Measurements from ENCODE around the gene ADAMTSL3. TPM values are rescaled to one million over a fixed set of nuclear protein-coding genes. Genes with fewer than 3 reads are reported as not detected.

Gene ADAMTSL3
- total and polyA plus RNA-seq, 2 donors (not counting 1 experiment from before 2014, with no cell fraction given) = 0.14 to 0.17 TPM

DNA sequence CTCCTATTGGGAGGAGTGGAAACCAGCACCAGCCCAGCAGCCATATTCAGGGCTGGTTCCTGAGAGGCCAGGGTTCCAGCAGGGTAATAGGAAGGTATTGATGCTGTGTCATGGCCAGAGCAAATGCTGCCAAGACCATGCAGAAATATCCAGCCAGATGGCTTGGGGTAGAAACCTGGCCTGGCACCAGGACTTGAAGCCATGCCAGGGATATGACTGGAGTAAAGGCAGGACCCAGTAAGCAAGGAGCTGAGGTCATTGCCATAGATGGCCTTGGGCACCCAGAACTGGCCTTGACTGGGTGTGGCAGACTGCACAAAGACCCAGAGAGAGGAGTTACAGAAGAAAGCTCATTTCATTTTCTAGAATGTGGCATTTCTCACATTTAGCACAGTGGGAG lies 324.1 kb downstream of the ADAMTSL3 start:
- Histone ChIP-seq H3K36me3 (ENCODE audit: control insufficient read depth, insufficient read depth, low read length) (no peaks in the 10 kb centered on the region), H4K20me1 (ENCODE audit: control insufficient read depth, extremely low read depth, insufficient read depth, low read length) (no peaks in the 10 kb centered on the region), H3K4me3 (replicated peaks in 1 of 4; ENCODE audit: control extremely low read depth in 1 of 4, insufficient read depth in 1 of 4, low read depth in 3 of 4, low read length in 4 of 4) (no peak overlapping the region), H3K9ac (ENCODE audit: insufficient read depth, low read length) (no peak overlapping the region), H3K4me2 (ENCODE audit: extremely low read depth, insufficient read depth, low read length) (no peak overlapping the region), H2AFZ (ENCODE audit: low read length) (no peak overlapping the region), H3K4me1 (ENCODE audit: control insufficient read depth, extremely low read depth, insufficient read depth, low read length) (no peaks in the 10 kb centered on the region), H3K27me3 (ENCODE audit: control insufficient read depth, insufficient read depth, low read length) (no peaks in the 10 kb centered on the region), H3K9me3 (ENCODE audit: control insufficient read depth, insufficient read depth, low read depth, low read length) (no peaks in the 10 kb centered on the region), H3K27ac (ENCODE audit: insufficient read depth, low read length) (no peak overlapping the region), H3K79me2 (ENCODE audit: control insufficient read depth, insufficient read depth, low read length) (no peaks in the 10 kb centered on the region)
- DNase-seq (ENCODE audit: low read depth in 2 of 2) = no peak
- no peak for TF ChIP-seq EZH2 (IDR thresholded peaks at IDR 0.05; ENCODE audit: low read length, missing control alignments)
- TF ChIP-seq, protein P1, sequence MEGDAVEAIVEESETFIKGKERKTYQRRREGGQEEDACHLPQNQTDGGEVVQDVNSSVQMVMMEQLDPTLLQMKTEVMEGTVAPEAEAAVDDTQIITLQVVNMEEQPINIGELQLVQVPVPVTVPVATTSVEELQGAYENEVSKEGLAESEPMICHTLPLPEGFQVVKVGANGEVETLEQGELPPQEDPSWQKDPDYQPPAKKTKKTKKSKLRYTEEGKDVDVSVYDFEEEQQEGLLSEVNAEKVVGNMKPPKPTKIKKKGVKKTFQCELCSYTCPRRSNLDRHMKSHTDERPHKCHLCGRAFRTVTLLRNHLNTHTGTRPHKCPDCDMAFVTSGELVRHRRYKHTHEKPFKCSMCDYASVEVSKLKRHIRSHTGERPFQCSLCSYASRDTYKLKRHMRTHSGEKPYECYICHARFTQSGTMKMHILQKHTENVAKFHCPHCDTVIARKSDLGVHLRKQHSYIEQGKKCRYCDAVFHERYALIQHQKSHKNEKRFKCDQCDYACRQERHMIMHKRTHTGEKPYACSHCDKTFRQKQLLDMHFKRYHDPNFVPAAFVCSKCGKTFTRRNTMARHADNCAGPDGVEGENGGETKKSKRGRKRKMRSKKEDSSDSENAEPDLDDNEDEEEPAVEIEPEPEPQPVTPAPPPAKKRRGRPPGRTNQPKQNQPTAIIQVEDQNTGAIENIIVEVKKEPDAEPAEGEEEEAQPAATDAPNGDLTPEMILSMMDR (conservative IDR thresholded peaks at IDR 0.05 in 1 of 2, IDR thresholded peaks at IDR 0.05 in 1 of 2; ENCODE audit: low read depth in 1 of 2, low read length in 2 of 2) = no peak

DNA sequence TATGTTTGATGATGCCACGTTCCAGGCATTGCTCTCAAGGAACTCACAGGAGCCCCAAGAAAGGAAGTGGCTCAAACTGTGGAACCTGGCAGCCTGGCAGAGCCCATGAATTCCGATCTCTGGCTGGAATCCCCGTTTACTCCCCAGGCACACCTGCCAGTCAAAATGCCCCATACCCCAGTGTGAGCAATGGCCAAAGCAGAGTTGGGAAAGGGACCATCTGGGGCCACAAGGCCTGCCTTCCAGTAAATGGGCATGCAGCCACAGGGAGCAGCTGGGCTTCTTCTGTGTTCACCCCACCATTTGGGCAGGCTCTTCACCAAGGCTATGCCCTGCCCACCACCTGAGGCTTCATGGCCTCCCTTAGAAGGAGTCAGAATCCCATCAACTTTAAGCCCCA lies 324.7 kb downstream of the ADAMTSL3 start:
- Histone ChIP-seq H3K27me3 (ENCODE audit: control insufficient read depth, insufficient read depth, low read length) (no peaks in the 10 kb centered on the region), H3K4me3 (replicated peaks in 1 of 4; ENCODE audit: control extremely low read depth in 1 of 4, insufficient read depth in 1 of 4, low read depth in 3 of 4, low read length in 4 of 4) (no peak overlapping the region), H3K9ac (ENCODE audit: insufficient read depth, low read length) (no peak overlapping the region), H3K4me2 (ENCODE audit: extremely low read depth, insufficient read depth, low read length) (no peak overlapping the region), H3K9me3 (ENCODE audit: control insufficient read depth, insufficient read depth, low read depth, low read length) (no peaks in the 10 kb centered on the region), H3K36me3 (ENCODE audit: control insufficient read depth, insufficient read depth, low read length) (no peaks in the 10 kb centered on the region), H3K27ac (ENCODE audit: insufficient read depth, low read length) (no peak overlapping the region), H4K20me1 (ENCODE audit: control insufficient read depth, extremely low read depth, insufficient read depth, low read length) (no peaks in the 10 kb centered on the region), H3K79me2 (ENCODE audit: control insufficient read depth, insufficient read depth, low read length) (no peaks in the 10 kb centered on the region), H3K4me1 (ENCODE audit: control insufficient read depth, extremely low read depth, insufficient read depth, low read length) (no peaks in the 10 kb centered on the region), H2AFZ (ENCODE audit: low read length) (no peak overlapping the region)
- DNase-seq (ENCODE audit: low read depth in 2 of 2) = no peak
- TF ChIP-seq, protein P1 (conservative IDR thresholded peaks at IDR 0.05 in 1 of 2, IDR thresholded peaks at IDR 0.05 in 1 of 2; ENCODE audit: low read depth in 1 of 2, low read length in 2 of 2) = no peak
- TF ChIP-seq EZH2 (IDR thresholded peaks at IDR 0.05; ENCODE audit: low read length, missing control alignments) = no peak

DNA sequence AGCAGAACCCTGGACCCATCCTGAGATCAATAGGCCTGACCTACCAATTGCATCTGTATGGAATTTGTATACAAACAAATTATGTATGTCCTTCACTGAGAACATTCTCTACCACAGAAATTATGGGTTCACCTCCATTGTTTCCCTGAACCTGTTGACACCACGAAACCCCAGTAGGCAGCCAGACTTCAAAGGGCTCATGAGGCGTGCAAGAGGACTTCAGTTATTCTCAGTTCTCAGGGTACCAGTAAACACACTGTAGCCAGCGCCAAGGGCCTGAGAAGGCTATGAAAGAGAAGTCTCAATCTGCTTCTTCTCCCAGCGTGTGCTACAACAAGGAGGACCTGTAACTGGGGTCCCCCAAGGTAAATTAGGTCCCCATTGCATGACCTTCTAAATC lies 326.7 kb downstream of the ADAMTSL3 start:
- DNase-seq (ENCODE audit: low read depth in 2 of 2) = no peak
- H4K20me1 ChIP-seq (ENCODE audit: control insufficient read depth, extremely low read depth, insufficient read depth, low read length) = no peaks in the 10 kb centered on the region

More for the DNA sequence above, 326.7 kb downstream of the ADAMTSL3 start:
- TF ChIP-seq, protein P1 (conservative IDR thresholded peaks at IDR 0.05 in 1 of 2, IDR thresholded peaks at IDR 0.05 in 1 of 2; ENCODE audit: low read depth in 1 of 2, low read length in 2 of 2) = no peak
- TF ChIP-seq EZH2 (IDR thresholded peaks at IDR 0.05; ENCODE audit: low read length, missing control alignments) = no peak
- Histone ChIP-seq H3K4me2 (ENCODE audit: extremely low read depth, insufficient read depth, low read length) (no peak overlapping the region), H3K4me1 (ENCODE audit: control insufficient read depth, extremely low read depth, insufficient read depth, low read length) (no peaks in the 10 kb centered on the region), H3K9ac (ENCODE audit: insufficient read depth, low read length) (no peak overlapping the region), H3K79me2 (ENCODE audit: control insufficient read depth, insufficient read depth, low read length) (no peaks in the 10 kb centered on the region), H2AFZ (ENCODE audit: low read length) (no peak overlapping the region), H3K27ac (ENCODE audit: insufficient read depth, low read length) (no peak overlapping the region), H3K27me3 (ENCODE audit: control insufficient read depth, insufficient read depth, low read length) (no peaks in the 10 kb centered on the region), H3K9me3 (ENCODE audit: control insufficient read depth, insufficient read depth, low read depth, low read length) (no peaks in the 10 kb centered on the region), H3K4me3 (replicated peaks in 1 of 4; ENCODE audit: control extremely low read depth in 1 of 4, insufficient read depth in 1 of 4, low read depth in 3 of 4, low read length in 4 of 4) (no peak overlapping the region), H3K36me3 (ENCODE audit: control insufficient read depth, insufficient read depth, low read length) (no peaks in the 10 kb centered on the region)
